ENCODE measurements around the gene SIAE. TPM values are rescaled to one million over a fixed set of nuclear protein-coding genes. Genes with fewer than 3 reads are reported as not detected.
A peak's percentile ranks its signal among the peaks of the same experiment; 100 is the strongest.

The SIAE gene
- total RNA-seq, 4 donors from 2014 or later, result 33.9 to 52.5 (median 41.6) TPM

DNA sequence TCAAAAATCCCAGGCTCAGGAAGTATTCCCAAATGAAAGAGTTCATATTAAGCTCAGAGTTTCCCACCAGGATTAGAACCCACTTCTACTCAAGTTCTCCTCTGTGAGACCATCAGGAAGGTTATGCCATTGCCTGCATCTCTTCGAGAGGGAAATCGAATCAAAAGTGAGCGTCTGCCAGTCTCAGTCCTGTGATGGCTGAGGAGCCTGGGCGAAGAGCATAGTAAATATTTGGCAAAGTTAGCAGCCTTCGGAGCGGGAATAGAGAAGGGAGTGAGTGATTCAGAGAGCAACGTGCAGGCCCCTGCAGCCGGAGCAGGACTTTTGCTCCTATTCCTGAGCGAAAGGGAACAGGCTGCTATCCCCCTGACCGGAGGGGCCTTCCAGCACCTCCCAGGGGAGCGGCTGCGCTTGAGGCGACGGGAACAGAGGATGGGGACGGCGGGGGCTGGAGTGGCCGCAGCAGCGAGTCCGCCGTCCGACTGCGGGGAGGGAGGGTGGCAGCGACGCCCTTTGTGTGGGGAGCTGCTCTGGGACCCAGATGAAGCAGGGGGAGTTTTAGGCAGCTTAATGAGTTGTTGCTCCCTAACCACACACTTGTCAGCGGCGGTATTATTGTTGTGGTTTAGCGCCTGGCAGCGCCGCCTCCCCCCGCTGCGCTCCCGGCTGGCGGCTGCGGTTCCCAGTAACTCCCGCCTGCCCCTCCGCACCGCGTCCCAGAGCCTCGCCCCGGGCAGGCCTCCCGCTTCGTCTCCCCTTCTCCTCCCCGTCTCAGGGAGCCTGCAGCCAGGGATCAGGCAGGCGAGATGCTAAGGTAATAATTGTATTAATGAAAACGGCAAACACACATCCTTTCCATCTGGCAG, 44.5 kb upstream of the SIAE start:
- DNase-seq, result peak; percentile 26 to 29
- H3K27me3 ChIP-seq, result no peaks in the 10 kb centered on the region
- TF ChIP-seq, protein P1, sequence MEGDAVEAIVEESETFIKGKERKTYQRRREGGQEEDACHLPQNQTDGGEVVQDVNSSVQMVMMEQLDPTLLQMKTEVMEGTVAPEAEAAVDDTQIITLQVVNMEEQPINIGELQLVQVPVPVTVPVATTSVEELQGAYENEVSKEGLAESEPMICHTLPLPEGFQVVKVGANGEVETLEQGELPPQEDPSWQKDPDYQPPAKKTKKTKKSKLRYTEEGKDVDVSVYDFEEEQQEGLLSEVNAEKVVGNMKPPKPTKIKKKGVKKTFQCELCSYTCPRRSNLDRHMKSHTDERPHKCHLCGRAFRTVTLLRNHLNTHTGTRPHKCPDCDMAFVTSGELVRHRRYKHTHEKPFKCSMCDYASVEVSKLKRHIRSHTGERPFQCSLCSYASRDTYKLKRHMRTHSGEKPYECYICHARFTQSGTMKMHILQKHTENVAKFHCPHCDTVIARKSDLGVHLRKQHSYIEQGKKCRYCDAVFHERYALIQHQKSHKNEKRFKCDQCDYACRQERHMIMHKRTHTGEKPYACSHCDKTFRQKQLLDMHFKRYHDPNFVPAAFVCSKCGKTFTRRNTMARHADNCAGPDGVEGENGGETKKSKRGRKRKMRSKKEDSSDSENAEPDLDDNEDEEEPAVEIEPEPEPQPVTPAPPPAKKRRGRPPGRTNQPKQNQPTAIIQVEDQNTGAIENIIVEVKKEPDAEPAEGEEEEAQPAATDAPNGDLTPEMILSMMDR (IDR thresholded peaks at IDR 0.05), result no peak
- TF ChIP-seq POLR2A (IDR thresholded peaks at IDR 0.05), result no peak
- H3K9me3 ChIP-seq, result no peaks in the 10 kb centered on the region
- 1 to 3% methylated on average over 18 to 36 of the region's 45 CpGs for WGBS, 2 donors
- intact Hi-C loops (cut with DNase I), result no loop called here
- H3K36me3 ChIP-seq, result no peaks in the 10 kb centered on the region
- peaks cover 5% of the 10 kb centered on the region in 2 donors for H3K4me1 ChIP-seq
- peak overlapping the region in 1 of 3 donors; percentile 11 for H3K4me3 ChIP-seq (replicated peaks in 1 of 3)
- H3K27ac ChIP-seq, result no peak overlapping the region

DNA sequence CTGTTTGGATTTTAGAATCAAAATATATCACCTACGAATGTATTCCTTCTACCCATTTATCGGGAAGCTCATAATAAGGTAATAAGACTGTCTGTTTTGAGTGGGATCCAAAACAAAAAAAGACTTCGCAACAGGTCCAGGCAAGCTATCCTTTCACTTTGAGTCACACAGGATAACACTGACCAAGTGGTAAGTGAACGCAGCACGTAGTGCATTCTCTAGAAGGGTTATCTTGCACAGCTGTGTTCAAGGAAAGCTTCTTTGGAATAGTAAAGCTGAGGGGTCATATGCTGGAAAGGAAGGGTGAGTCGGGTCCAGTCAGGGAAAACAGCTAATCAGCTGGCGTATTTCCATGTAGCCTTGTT, 43.9 kb upstream of the SIAE start:
- peaks cover 5% of the 10 kb centered on the region in 2 donors for H3K4me1 ChIP-seq
- peak overlapping the region in 1 of 3 donors; percentile 11 for H3K4me3 ChIP-seq (replicated peaks in 1 of 3)
- TF ChIP-seq, protein P1 (IDR thresholded peaks at IDR 0.05), result no peak
- TF ChIP-seq POLR2A (IDR thresholded peaks at IDR 0.05), result no peak
- intact Hi-C loops (cut with DNase I), result no loop called here
- H3K27ac ChIP-seq, result no peak overlapping the region
- H3K36me3 ChIP-seq, result no peaks in the 10 kb centered on the region
- H3K27me3 ChIP-seq, result no peaks in the 10 kb centered on the region
- WGBS, 2 donors, result 68 to 73% methylated on average over 7 of the region's 7 CpGs
- H3K9me3 ChIP-seq, result no peaks in the 10 kb centered on the region
- DNase-seq, result no peak

DNA sequence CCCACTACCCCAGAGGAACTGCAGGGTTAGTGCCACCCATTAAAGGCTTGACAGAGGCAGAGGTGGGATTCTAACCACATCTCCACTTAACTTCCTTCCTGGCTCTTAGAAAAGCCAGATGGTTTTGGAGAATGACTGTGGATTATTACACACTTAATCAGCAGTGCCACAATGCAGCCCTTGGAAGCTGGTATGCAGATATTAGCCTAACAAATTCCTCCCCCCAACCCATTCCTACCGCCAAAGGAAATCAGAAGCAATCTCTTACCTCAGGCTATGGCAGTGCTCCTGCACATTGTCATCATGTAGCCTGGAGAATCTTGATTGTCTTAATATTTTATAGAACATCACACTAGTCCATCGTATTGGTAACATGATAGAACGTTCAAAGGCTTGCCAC, 43.1 kb upstream of the SIAE start:
- WGBS, 2 donors, result 80 to 87% methylated on average over 3 of the region's 3 CpGs
- H3K36me3 ChIP-seq, result no peaks in the 10 kb centered on the region
- no peaks in the 10 kb centered on the region for H3K27me3 ChIP-seq
- no peak for DNase-seq
- no peak overlapping the region for H3K4me3 ChIP-seq (replicated peaks in 1 of 3)
- H3K9me3 ChIP-seq, result no peaks in the 10 kb centered on the region
- TF ChIP-seq POLR2A (IDR thresholded peaks at IDR 0.05), result no peak
- TF ChIP-seq, protein P1 (IDR thresholded peaks at IDR 0.05), result no peak
- H3K4me1 ChIP-seq, result peaks cover 5% of the 10 kb centered on the region in 2 donors
- H3K27ac ChIP-seq, result no peak overlapping the region
- intact Hi-C loops (cut with DNase I), result no loop called here

DNA sequence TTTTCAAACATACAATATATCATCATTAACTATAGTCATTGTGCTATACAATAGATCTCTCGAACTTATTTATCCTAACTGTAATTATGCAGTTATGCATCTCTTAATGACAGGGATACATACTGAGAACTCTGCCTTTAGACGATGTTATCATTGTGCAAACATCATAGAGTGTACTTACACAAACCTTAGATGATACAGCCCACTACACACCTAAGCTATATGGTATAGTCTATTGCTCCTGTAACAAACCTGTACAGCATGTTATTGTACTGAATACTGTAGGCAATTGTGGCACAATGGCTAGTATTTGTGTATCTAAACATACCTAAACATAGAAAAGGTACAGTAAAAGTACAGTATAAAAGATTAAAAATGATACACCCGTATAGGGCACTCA, 38.9 kb upstream of the SIAE start:
- no peaks in the 10 kb centered on the region for H3K4me1 ChIP-seq
- TF ChIP-seq, protein P1 (IDR thresholded peaks at IDR 0.05), result no peak
- TF ChIP-seq POLR2A (IDR thresholded peaks at IDR 0.05), result no peak
- H3K27ac ChIP-seq, result no peak overlapping the region
- DNase-seq, result no peak
- H3K4me3 ChIP-seq (replicated peaks in 1 of 3), result no peak overlapping the region
- intact Hi-C loops (cut with DNase I), result no loop called here
- WGBS, 2 donors, result 83 to 90% methylated on average over 3 of the region's 3 CpGs
- H3K36me3 ChIP-seq, result no peaks in the 10 kb centered on the region
- no peaks in the 10 kb centered on the region for H3K9me3 ChIP-seq
- H3K27me3 ChIP-seq, result no peaks in the 10 kb centered on the region

DNA sequence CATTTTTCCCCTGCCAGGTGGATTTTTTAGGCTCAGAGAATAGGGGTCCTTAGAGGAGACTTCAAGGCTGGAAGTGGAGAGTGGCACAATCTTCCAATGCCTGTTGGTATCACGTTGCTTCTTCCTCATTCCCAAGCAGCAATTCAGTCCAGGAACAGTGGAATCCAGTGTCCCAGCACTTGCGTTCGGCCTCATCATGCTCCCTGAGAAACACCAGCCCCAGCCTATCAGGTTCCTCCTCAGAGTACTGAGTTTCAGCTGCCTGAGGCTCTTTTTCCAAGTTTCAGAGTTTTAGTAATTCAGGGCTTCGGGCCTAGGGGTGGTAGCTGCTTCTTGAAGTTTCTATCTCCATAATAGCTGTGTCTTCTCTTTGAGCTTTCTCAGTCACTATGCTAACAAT, 34.3 kb upstream of the SIAE start:
- Histone ChIP-seq H3K27me3 (no peaks in the 10 kb centered on the region), H3K36me3 (no peaks in the 10 kb centered on the region), H3K4me1 (no peaks in the 10 kb centered on the region), H3K9me3 (no peaks in the 10 kb centered on the region), H3K27ac (no peak overlapping the region), H3K4me3 (replicated peaks in 1 of 3) (no peak overlapping the region)
- WGBS, 2 donors, result 87 to 88% methylated on average over 4 of the region's 4 CpGs
- intact Hi-C loops (cut with DNase I), result no loop called here
- DNase-seq, result no peak
- TF ChIP-seq, protein P1 (IDR thresholded peaks at IDR 0.05), result no peak
- no peak for TF ChIP-seq POLR2A (IDR thresholded peaks at IDR 0.05)
